Muscle of leg (tissue), 11 donors: ENCODE measurements around the gene PKD1L1. TPM values are rescaled to one million over a fixed set of nuclear protein-coding genes. Genes with fewer than 3 reads are reported as not detected.

Experiments used
- DNase-seq: peaks from one replicate; pipeline ENCODE4 v3.0.0; 2013
- H3K27ac ChIP-seq: one replicate; pipeline ENCODE4 v1.5.1; 2013; ENCODE audit warnings: mild to moderate bottlenecking, low read length, control low read depth
- H3K27me3 ChIP-seq: one replicate; pipeline ENCODE4 v1.6.1; 2013; ENCODE audit warnings: low read length; ENCODE audit not compliant: control insufficient read depth, insufficient read depth
- H3K36me3 ChIP-seq: one replicate; pipeline ENCODE4 v1.6.1; 2013; ENCODE audit warnings: low read length; ENCODE audit not compliant: control insufficient read depth, insufficient read depth
- H3K4me1 ChIP-seq: one replicate; pipeline ENCODE4 v1.6.1; 2013; ENCODE audit warnings: low read length; ENCODE audit not compliant: control insufficient read depth, insufficient read depth
- H3K4me3 ChIP-seq: one replicate; pipeline ENCODE4 v1.5.1; 2013; ENCODE audit warnings: low read length, control low read depth
- H3K9me3 ChIP-seq: replicated peaks from 2 replicates; pipeline ENCODE4 v1.6.1; 2013; ENCODE audit warnings: low read depth, low read length; ENCODE audit not compliant: control insufficient read depth
- WGBS: methylation state at CpG from one replicate; pipeline ENCODE4 v1.1.5; 2013; ENCODE audit warnings: missing lambda C conversion rate; ENCODE audit not compliant: insufficient coverage; 5-methylcytosine and 5-hydroxymethylcytosine counted together
- polyA plus RNA-seq, 8 donors: library from polyadenylated mRNA; unstranded; fragments of 120-200 nt; gene quantifications; one replicate each; pipeline versions ENCODE4 v1.2.1 to v1.2.3, GENCODE V29; 2013; ENCODE audit warnings: inconsistent platforms in 1 of 8, low replicate concordance in 1 of 8; ENCODE audit not compliant: insufficient read length in 8 of 8, insufficient read depth in 1 of 8
- total RNA-seq: library from RNA; stranded (reverse); fragments of 120-200 nt; gene quantifications from one replicate; pipeline ENCODE4 v1.2.4, GENCODE V29; 2013

The PKD1L1 gene
- total and polyA plus RNA-seq, 9 donors = 0.27 to 1.9 (median 0.59) TPM

DNA sequence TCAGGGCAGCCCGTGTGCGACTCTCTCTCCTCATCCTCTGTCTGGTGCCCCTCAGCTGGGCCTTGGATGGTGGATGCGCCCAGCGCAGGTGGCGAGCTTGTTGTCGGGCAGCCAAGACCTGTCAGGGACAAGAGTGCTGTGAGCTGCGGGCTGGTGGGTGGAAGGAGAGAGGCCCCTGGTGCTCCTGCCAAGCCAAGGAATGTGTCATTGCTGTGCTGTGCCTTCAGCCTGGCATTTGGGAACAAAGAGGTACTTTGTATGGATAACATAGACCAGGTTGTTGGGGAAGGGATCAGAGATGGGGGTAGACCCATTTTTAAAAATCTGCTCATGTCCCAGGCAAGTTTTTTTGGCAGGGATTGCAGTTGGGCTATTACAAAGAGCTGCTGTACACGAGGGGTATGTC is 120.9 kb downstream of the PKD1L1 start:
- H3K4me1 ChIP-seq = peaks cover 20% of the 10 kb centered on the region
- H3K4me3 ChIP-seq = no peak overlapping the region
- H3K27me3 ChIP-seq = no peaks in the 10 kb centered on the region
- 80% methylated on average over 7 of the region's 8 CpGs for WGBS
- no peaks in the 10 kb centered on the region for H3K36me3 ChIP-seq
- no peak overlapping the region for H3K27ac ChIP-seq
- no peaks in the 10 kb centered on the region for H3K9me3 ChIP-seq
- peak; percentile 41 for DNase-seq

DNA sequence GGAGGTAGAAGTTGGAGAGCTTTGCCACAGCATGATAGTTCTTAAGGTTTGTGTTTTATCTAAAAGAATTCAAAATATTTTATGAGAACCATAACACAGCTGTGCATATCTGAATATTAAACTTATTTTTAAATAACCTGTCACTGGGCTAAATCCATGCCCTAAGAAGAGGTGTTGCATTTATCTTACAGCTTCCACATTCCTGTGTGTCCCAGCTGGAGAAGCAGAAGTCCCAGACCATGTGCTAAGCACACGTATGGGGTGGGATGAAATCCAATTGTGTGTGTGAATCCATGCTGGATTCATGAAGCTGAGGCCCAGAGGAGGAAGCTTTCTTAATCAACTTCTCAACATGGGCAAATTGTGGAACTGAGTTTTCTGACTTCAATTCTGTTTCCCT is 121.5 kb downstream of the PKD1L1 start:
- H3K27me3 ChIP-seq = no peaks in the 10 kb centered on the region
- no peak overlapping the region for H3K4me3 ChIP-seq
- DNase-seq = no peak
- no peaks in the 10 kb centered on the region for H3K9me3 ChIP-seq
- WGBS = no CpG with 5 or more reads among the region's 1 CpG
- H3K27ac ChIP-seq = no peak overlapping the region
- H3K36me3 ChIP-seq = no peaks in the 10 kb centered on the region
- peaks cover 20% of the 10 kb centered on the region for H3K4me1 ChIP-seq

DNA sequence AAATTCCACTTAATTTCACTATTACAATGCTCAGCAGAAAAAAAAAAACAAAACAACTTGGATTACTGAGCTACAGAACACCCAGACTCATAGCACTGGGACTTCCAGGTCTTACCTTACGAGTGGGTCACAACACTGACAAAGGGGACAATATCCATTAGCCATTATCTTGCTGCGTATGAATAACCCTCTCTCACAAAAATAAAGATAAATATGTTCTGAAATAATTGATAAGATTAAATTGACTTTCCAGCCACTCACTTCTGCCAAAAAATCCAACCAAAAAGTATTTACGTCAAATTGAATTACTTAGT is 128.7 kb downstream of the PKD1L1 start:
- H3K36me3 ChIP-seq = no peaks in the 10 kb centered on the region
- no CpG with 5 or more reads among the region's 3 CpGs for WGBS
- no peak overlapping the region for H3K4me3 ChIP-seq
- H3K27me3 ChIP-seq = no peaks in the 10 kb centered on the region
- no peak overlapping the region for H3K27ac ChIP-seq
- no peaks in the 10 kb centered on the region for H3K9me3 ChIP-seq
- H3K4me1 ChIP-seq = peaks cover 4% of the 10 kb centered on the region
- no peak for DNase-seq

DNA sequence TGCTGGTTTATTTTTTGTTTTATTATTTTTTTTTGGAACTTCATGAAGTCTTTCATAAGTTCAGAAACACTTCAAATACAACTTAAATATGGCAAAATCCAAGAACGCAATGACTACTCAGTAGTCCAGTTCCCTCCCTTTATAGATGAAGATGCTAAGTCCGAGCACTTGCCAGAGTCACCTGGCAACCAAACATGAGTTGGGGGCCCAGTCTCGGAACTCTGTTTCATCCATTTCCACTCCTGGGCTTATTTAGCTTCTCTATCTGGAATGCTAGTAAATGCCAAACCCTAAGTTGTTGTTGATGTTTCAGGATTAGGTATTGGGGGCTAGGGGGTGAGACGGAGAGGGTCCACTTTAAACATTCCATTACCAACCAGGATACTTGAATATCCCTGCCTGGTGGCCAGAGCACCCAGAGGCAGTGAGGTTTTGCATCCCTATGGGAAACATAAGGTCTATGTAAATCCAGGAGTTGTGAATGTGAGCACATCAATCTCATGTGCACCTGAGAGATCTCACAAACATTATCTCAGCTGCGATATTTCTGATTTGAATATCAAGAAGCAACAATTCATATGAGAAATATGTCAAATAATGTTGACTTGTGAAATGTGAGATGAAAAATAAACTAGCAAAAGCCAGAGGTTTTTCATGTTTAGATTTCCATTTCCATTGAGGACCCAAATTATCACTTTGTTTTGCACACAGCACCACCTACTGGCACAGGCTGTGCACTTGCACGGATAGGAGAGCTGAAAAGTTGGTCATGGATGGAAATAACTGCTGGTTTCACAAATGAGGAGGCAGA is 129.3 kb downstream of the PKD1L1 start:
- Histone ChIP-seq H3K27me3 (no peaks in the 10 kb centered on the region), H3K4me3 (no peak overlapping the region), H3K4me1 (peaks cover 4% of the 10 kb centered on the region), H3K9me3 (no peaks in the 10 kb centered on the region), H3K36me3 (no peaks in the 10 kb centered on the region), H3K27ac (peak overlapping the region; percentile 29)
- WGBS = 60% methylated on average over 1 of the region's 6 CpGs
- peak; percentile 90 for DNase-seq

GRCh38 chr7:47817917-47818316 is 130.3 kb downstream of the PKD1L1 start:
- DNase-seq = no peak
- H3K4me3 ChIP-seq = no peak overlapping the region
- H3K9me3 ChIP-seq = no peaks in the 10 kb centered on the region
- H3K36me3 ChIP-seq = no peaks in the 10 kb centered on the region
- WGBS = 100% methylated on average over 1 of the region's 3 CpGs
- peaks cover 4% of the 10 kb centered on the region for H3K4me1 ChIP-seq
- no peak overlapping the region for H3K27ac ChIP-seq
- no peaks in the 10 kb centered on the region for H3K27me3 ChIP-seq

DNA sequence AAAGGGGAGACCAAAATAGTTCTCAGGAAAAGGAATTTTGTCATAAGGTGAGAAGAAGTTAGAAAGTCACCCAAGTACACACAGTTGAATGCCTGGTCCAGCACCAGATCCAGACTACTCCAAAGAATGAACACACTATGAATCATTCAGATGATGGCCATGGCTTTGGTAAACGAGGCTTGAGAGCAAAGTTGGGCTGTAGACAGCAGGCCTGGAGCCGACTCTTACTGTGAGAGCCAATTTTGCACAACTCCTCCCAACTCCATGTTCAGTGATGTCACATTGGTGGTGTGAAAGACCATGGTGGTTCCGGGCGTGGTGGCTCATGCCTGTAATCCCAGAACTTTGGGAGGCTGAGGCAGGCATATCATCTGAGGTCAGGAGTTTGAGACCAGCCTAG is 131.6 kb downstream of the PKD1L1 start:
- H3K36me3 ChIP-seq = no peaks in the 10 kb centered on the region
- no peak overlapping the region for H3K4me3 ChIP-seq
- peaks cover 4% of the 10 kb centered on the region for H3K4me1 ChIP-seq
- H3K27me3 ChIP-seq = no peaks in the 10 kb centered on the region
- no peaks in the 10 kb centered on the region for H3K9me3 ChIP-seq
- 80% methylated on average over 3 of the region's 4 CpGs for WGBS
- no peak overlapping the region for H3K27ac ChIP-seq
- DNase-seq = no peak

GRCh38 chr7:47815867-47816266 is 132.4 kb downstream of the PKD1L1 start:
- Histone ChIP-seq H3K4me1 (peaks cover 4% of the 10 kb centered on the region), H3K9me3 (no peaks in the 10 kb centered on the region), H3K27ac (no peak overlapping the region), H3K36me3 (no peaks in the 10 kb centered on the region), H3K27me3 (no peaks in the 10 kb centered on the region), H3K4me3 (no peak overlapping the region)
- WGBS = no CpG with 5 or more reads among the region's 9 CpGs
- DNase-seq = no peak

DNA sequence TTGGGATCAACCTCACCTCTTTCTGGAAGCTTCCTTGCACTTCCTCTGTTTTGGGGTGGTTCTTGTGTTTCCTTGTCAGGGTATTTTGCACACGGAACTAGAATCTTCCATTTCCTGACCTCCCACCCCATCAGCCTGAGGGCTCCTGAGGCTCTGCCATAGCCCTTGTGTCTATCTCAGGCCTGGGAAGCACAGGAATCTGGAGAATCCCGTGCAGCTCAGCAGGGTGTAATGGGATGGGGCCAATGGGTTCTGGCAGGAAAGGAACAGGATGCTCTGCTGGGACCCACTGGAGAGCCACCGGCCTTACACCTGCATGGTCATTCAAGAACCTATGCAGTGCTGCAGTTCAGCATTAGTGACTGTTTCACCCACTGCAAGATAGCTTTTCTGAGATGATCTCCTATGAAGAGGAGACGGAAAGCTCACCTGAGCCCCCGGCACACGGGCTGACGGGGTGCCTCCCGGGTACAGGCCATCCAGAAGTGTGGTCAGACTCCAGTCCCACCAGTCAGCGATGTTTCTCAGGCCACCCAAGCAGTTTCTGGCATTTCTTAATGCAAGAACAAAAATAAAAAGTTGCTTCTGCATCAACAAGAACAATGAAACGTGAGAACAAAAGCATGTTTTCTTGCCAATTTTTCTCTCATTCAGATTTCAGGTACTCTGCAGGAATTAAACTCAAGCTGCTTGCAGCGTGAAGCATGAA is 133.2 kb downstream of the PKD1L1 start:
- DNase-seq = no peak
- 81% methylated on average over 8 of the region's 11 CpGs for WGBS
- Histone ChIP-seq H3K4me1 (peaks cover 4% of the 10 kb centered on the region), H3K27me3 (no peaks in the 10 kb centered on the region), H3K27ac (no peak overlapping the region), H3K9me3 (no peaks in the 10 kb centered on the region), H3K36me3 (no peaks in the 10 kb centered on the region), H3K4me3 (no peak overlapping the region)

DNA sequence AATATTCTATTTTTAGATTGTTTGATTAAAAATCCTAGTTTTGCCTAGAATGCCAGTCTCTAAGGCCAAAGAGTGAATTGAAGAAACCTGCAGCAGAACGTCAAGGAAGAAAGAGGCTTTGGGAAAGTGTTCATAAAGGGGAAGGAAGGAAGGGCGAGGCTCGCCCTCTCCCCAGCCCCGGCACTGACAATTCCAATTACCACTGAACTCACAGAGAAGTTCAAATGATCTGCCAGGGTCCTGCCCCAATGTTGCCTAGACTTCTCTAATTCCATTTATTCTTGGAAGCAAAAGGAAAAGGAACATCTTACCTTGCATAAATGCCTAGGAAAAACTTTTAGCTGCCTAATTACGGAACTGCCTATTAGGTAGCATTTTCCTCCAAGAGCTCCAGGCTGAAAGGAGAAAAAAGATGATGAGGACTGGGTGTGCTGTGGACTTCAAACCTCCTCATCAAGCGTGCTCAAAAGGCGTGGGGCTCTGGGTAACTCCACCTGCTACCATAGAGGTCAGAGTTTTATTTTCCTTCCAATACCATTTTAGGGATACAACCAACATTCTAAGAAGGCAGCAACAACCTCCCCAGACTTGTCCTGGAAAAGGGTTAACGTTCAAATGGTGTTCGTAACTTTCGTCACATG is 134.5 kb downstream of the PKD1L1 start:
- no peaks in the 10 kb centered on the region for H3K36me3 ChIP-seq
- H3K27ac ChIP-seq = no peak overlapping the region
- H3K4me3 ChIP-seq = no peak overlapping the region
- peaks cover under 1% of the 10 kb centered on the region for H3K4me1 ChIP-seq
- no CpG with 5 or more reads among the region's 10 CpGs for WGBS
- DNase-seq = peak; percentile 39
- H3K9me3 ChIP-seq = no peaks in the 10 kb centered on the region
- H3K27me3 ChIP-seq = no peaks in the 10 kb centered on the region

DNA sequence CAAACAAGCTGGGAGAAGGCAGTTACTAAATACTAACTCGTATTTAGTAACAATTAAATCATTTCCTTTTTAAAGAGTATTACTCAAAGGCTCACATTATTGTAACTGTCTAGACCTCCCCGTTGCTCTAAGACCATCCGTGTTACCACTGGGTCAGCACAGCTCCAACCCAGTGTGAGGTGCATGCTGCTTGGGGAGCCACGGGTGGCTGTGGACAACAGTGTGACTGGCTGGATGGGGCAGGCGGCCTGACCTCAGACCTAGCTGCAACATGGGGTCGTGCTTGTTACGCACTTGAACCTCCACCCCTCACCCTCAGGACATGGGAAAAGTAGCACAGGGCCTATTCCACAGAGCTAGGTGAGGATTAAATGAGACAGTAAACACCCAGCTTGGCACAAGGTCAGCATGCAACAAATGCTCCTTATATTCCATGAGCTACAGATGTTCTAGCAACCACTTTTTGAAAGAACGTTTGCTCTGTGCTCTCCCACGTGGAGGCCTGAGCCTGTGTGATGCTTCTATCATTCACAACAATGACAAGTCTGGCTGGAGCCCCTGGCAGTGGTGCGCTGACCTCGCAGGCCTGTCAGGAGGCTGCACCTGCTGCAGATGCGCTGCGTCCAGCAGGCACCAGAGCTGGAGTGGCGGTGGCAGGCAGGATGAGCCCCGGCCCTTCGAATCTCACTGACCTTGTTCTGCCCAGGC is 135.7 kb downstream of the PKD1L1 start:
- Histone ChIP-seq H3K4me3 (no peak overlapping the region), H3K36me3 (no peaks in the 10 kb centered on the region), H3K27ac (no peak overlapping the region), H3K27me3 (no peaks in the 10 kb centered on the region), H3K4me1 (peaks cover 1% of the 10 kb centered on the region), H3K9me3 (no peaks in the 10 kb centered on the region)
- WGBS = 79% methylated on average over 11 of the region's 16 CpGs
- no peak for DNase-seq
